KBM-7 (cell line): Measurements from ENCODE around the gene GNPAT.
A peak's percentile ranks its signal among the peaks of the same experiment; 100 is the strongest.

Experiments used
- DNase-seq: peaks from one replicate; pipeline ENCODE4 v3.0.0-alpha.2; 2015
- in situ Hi-C: fragments of 300-500 bp; cut with MboI; formaldehyde crosslinking; loops from 2 replicates; pipeline ENCODE4 v1.14.3; 2020; ENCODE audit warnings: low sequenced_read_pairs, low pct_unique_long_range_greater_than_20kb, mixed read lengths

The GNPAT gene

DNA sequence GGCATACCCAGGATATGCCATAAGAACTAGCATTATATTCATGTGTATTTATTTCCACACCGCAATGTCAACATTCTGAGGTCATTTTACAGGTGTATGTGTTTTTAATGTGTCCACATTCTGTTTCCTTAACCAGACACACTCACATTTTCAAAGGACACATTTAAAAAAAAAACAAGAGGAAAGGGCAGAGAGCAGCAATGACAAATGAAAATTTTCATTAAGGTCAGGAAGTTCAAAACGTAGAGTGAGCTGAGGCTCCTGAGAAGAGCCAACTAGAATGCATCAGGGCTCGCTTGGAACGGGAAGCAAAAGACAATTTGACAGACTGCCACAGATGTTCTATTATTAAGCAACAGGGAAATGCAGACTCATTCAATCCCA lies 4.8 kb upstream of the GNPAT start:
- DNase-seq: no peak
- in situ Hi-C loops: no loop called here

DNA sequence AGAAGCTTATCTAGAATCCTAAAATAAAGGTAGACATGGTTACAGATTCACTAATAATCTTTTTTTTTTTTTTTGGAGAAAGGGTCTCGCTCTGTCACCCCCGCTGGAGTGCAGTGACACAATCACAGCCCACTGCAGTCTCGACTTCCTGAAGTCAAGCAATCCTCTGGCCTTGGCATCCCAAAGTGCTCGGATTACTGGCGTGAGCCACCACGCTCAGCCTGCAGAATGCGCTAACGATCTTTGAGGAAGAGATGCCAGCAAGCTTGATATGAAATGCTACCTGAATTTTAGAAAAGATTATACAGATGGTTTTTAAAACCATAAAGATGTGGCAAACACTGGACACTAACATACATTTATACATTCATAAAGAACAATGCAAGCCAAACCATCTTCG lies 4.1 kb upstream of the GNPAT start:
- in situ Hi-C loops: no loop called here

DNA sequence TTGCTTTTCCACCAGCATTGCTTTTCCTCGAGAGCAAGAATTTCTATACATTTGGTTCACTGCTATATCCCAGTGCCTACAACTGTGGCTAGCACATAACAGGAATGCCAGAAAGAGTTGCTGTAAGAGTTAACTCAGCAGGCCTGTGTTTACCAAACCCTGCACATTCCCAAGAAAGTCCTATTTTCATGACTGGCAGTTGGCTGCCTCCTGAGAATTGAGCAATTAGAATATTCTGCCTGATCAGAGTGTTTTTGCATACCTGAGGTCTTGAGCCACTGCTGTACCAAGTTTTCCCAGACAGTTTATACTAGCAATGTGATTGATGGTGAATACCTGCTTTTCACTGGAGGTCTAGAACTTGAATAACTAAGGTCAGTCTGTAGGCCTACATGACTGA lies 2.7 kb upstream of the GNPAT start:
- DNase-seq: no peak
- in situ Hi-C loops: no loop called here

More for the DNA sequence above, 4.1 kb upstream of the GNPAT start:
- no peak for DNase-seq

- in situ Hi-C loops: no loop called here
- no peak for DNase-seq
These were observed 505 bp upstream of the GNPAT start for GRCh38 chr1:231240531-231240882.

GRCh38 chr1:231241750-231242149 lies 738 bp downstream of the GNPAT start:
- in situ Hi-C loops: no loop called here

GRCh38 chr1:231242516-231243198 lies 1.6 kb downstream of the GNPAT start:
- in situ Hi-C loops: no loop called here
- DNase-seq: peak; percentile 35

More at GRCh38 chr1:231241750-231242149, 738 bp downstream of the GNPAT start:
- DNase-seq: peak; percentile 56

DNA sequence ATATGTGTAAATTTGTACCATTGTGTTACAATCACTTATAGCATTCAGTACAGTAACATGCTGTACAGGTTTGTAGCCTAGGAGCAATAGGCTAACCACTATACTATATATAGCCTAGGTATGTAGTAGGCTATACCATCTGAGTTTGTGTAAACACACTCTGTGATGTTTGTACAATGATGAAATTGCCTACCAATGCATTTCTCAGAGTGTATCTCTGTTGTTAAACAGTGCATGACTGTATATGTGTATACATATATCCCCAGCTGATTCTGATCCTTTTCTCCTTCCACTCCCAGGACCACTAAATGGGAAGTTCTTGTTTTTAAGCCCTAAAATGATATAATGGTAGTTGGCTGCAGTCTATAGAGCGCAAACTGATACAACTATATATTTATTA lies 7.8 kb downstream of the GNPAT start:
- in situ Hi-C loops: no loop called here
- no peak for DNase-seq

DNA sequence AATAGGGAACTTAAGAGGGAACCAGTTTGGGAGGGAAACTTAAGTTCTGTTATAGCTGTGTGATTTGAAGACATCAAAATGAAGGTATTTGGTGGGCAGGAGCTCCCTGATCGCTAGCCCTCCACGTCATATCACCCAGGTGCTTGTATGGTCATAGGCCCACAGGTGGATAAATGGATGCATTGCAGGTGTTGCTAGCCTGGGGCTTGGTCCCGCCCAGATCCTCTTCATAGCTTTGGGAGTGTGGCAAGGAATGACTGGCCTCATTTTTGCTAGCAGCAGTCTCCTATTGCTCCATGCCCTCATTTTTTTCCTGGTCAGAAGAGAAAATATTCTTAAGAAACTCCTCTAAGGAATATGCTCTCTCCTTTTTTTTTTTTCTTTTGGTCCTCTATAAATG lies 11.3 kb downstream of the GNPAT start:
- DNase-seq: no peak
- in situ Hi-C loops: no loop called here

DNA sequence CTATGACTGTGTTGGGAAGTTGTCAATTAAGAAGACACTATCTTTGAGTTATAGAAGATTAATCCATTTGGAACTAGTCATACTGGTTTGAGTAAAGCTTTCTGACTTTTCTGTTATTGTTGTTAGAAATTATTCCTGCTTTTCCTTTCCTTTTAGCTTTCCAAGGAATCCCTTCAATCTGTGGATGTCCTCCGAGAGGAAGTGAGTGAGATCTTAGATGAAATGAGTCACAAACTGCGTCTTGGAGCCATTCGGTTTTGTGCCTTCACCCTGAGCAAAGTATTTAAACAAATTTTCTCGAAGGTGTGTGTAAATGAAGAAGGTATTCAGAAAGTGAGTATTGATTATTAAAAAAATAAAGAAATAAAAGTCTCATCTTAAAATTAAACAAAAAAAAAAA lies 19.3 kb downstream of the GNPAT start:
- in situ Hi-C loops: no loop called here
- DNase-seq: no peak

DNA sequence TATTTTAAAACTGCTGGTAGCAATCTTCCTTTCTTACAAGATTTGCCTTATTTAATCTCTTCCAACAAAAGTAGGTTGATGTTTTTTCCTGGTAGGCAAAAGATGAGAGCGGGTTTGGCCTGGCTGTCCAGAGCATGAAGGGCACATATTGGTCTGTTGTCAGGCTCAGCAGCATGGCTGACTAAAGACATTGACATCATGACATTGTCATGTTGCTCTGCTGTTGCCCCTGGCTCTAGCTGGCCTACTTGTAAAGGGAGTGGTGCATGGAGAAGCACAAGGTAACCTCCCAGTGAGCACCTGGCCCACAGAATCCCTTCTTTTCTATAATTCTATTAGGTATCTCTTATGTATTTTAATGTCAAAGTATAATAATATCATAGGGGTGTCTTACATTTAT lies 23.6 kb downstream of the GNPAT start:
- in situ Hi-C loops: no loop called here

GRCh38 chr1:231265379-231265778 lies 24.4 kb downstream of the GNPAT start:
- no peak for DNase-seq
- in situ Hi-C loops: no loop called here

More for the DNA sequence above, 23.6 kb downstream of the GNPAT start:
- no peak for DNase-seq

- DNase-seq: no peak
These were observed 25.9 kb downstream of the GNPAT start for GRCh38 chr1:231266811-231267322.

GRCh38 chr1:231272173-231272572 lies 31.2 kb downstream of the GNPAT start:
- DNase-seq: no peak
- in situ Hi-C loops: no loop called here

More at GRCh38 chr1:231266811-231267322, 25.9 kb downstream of the GNPAT start:
- in situ Hi-C loops: no loop called here

- in situ Hi-C loops: no loop called here
These were observed 31.9 kb downstream of the GNPAT start for GRCh38 chr1:231272880-231273279.

GRCh38 chr1:231274119-231274825 lies 33.3 kb downstream of the GNPAT start:
- in situ Hi-C loops: no loop called here
- DNase-seq: no peak

More at GRCh38 chr1:231272880-231273279, 31.9 kb downstream of the GNPAT start:
- DNase-seq: no peak

GRCh38 chr1:231278100-231278790 lies 37.2 kb downstream of the GNPAT start:
- in situ Hi-C loops: no loop called here
- no peak for DNase-seq

- in situ Hi-C loops: no loop called here
- no peak for DNase-seq
These were observed 38.1 kb downstream of the GNPAT start for GRCh38 chr1:231279081-231279480.

DNA sequence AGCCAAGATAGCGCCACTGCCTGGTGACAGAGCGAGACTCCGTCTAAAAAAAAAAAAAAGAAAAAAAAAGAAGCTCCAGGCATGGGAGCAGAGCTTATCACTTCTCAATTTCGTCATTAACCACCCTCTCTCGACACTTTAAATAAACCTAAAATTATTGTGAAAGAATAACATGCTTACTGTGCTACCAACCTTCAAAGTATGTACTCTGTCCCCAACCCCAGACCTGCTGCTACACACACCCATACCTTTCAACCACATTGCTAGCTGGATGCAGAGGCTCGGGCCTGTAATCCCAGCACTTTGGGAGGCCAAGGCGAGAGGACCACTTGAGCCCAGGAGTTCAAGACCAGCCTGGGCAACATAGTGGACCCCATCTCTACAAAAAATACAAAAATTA lies 38.7 kb downstream of the GNPAT start:
- in situ Hi-C loops: no loop called here
- DNase-seq: no peak

- DNase-seq: no peak
- in situ Hi-C loops: no loop called here
These were observed 43.4 kb downstream of the GNPAT start for GRCh38 chr1:231284441-231284840.

DNA sequence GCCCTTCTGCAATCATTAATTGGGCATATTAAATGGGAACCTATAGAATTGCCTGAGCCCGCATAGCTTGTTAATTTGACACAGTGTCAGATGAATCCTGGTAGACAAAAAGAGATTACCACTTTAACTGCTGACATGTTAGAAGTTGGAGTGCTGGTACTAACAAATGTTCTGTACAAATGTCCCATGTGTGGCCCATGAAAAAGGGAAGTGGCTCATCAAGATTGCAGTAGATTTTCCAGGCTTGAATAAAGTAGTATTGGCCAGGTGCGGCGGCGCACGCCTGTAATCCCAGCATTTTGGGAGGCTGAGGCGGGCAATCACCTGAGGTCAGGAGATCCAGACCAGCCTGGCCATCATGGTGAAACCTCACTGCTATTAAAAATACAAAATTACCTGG lies 45.6 kb downstream of the GNPAT start:
- in situ Hi-C loops: no loop called here
- DNase-seq: no peak
